ENCODE measurements around the gene MVB12A. TPM values are rescaled to one million over a fixed set of nuclear protein-coding genes. Genes with fewer than 3 reads are reported as not detected.
A peak's percentile ranks its signal among the peaks of the same experiment; 100 is the strongest.

Gene MVB12A
- total RNA-seq, 1 donor from 2014 or later = 33.2 TPM

GRCh38 chr19:17391371-17392151, 28.3 kb upstream of the MVB12A start:
- H3K9me3 ChIP-seq (ENCODE audit: low read depth) = peaks cover 4% of the 10 kb centered on the region
- H3K36me3 ChIP-seq = no peaks in the 10 kb centered on the region
- Mint-ChIP-seq H3K4me3 (peak overlapping the region; percentile 81), H3K27ac (no peak overlapping the region), H3K9me3 (peaks cover 8% of the 10 kb centered on the region), H3K36me3 (no peaks in the 10 kb centered on the region), H3K27me3 (ENCODE audit: insufficient read depth, low read depth) (peaks cover 17% of the 10 kb centered on the region), H3K4me1 (peaks cover 18% of the 10 kb centered on the region)
- peak; percentile 31 for DNase-seq (ENCODE audit: low spot score)
- H3K79me2 ChIP-seq (ENCODE audit: low read depth) = no peaks in the 10 kb centered on the region
- H3K4me1 ChIP-seq = no peaks in the 10 kb centered on the region
- peak overlapping the region; percentile 97 for H3K4me2 ChIP-seq
- H3K27ac ChIP-seq = no peak overlapping the region
- TF ChIP-seq CTCF (IDR thresholded peaks at IDR 0.05) (no peak), EZH2 (IDR thresholded peaks at IDR 0.05) (no peak), EZH2phosphoT487 (IDR thresholded peaks at IDR 0.05) (no peak)
- peaks cover 26% of the 10 kb centered on the region for H3F3A ChIP-seq (ENCODE audit: low read depth)
- no peaks in the 10 kb centered on the region for H4K20me1 ChIP-seq (ENCODE audit: low read depth)
- peak overlapping the region; percentile 63 for H3K4me3 ChIP-seq
- H3K9ac ChIP-seq = no peak overlapping the region
- H3K27me3 ChIP-seq = peaks cover 14% of the 10 kb centered on the region
- peak overlapping the region; percentile 89 for H2AFZ ChIP-seq (replicated peaks)

GRCh38 chr19:17393002-17393401, 26.8 kb upstream of the MVB12A start:
- H3K36me3 ChIP-seq = no peaks in the 10 kb centered on the region
- TF ChIP-seq CTCF (IDR thresholded peaks at IDR 0.05) (no peak), EZH2phosphoT487 (IDR thresholded peaks at IDR 0.05) (no peak), EZH2 (IDR thresholded peaks at IDR 0.05) (no peak)
- Mint-ChIP-seq H3K9me3 (peaks cover 8% of the 10 kb centered on the region), H3K36me3 (no peaks in the 10 kb centered on the region), H3K4me1 (peaks cover 18% of the 10 kb centered on the region), H3K27ac (no peak overlapping the region), H3K27me3 (ENCODE audit: insufficient read depth, low read depth) (peaks cover 17% of the 10 kb centered on the region), H3K4me3 (peak overlapping the region; percentile 11)
- no peaks in the 10 kb centered on the region for H3K79me2 ChIP-seq (ENCODE audit: low read depth)
- no peak overlapping the region for H3K4me2 ChIP-seq
- no peak overlapping the region for H2AFZ ChIP-seq (replicated peaks)
- H3K9me3 ChIP-seq (ENCODE audit: low read depth) = peaks cover 4% of the 10 kb centered on the region
- no peak for DNase-seq (ENCODE audit: low spot score)
- peaks cover 22% of the 10 kb centered on the region for H3F3A ChIP-seq (ENCODE audit: low read depth)
- no peaks in the 10 kb centered on the region for H3K4me1 ChIP-seq
- no peaks in the 10 kb centered on the region for H4K20me1 ChIP-seq (ENCODE audit: low read depth)
- no peak overlapping the region for H3K9ac ChIP-seq
- H3K4me3 ChIP-seq = no peak overlapping the region
- peaks cover 14% of the 10 kb centered on the region for H3K27me3 ChIP-seq
- H3K27ac ChIP-seq = no peak overlapping the region

- no peak for DNase-seq (ENCODE audit: low spot score)
- Histone ChIP-seq H3K4me2 (no peak within 1 kb of the TSS), H3K79me2 (ENCODE audit: low read depth) (no peaks in the 10 kb centered on the region), H3K4me3 (no peak within 1 kb of the TSS), H3K36me3 (no peaks in the 10 kb centered on the region), H3K4me1 (no peaks in the 10 kb centered on the region), H3F3A (ENCODE audit: low read depth) (peaks cover 22% of the 10 kb centered on the region), H3K9ac (no peak within 1 kb of the TSS), H3K27ac (no peak within 1 kb of the TSS), H3K9me3 (ENCODE audit: low read depth) (peaks cover 4% of the 10 kb centered on the region), H2AFZ (replicated peaks) (no peak within 1 kb of the TSS), H4K20me1 (ENCODE audit: low read depth) (no peaks in the 10 kb centered on the region), H3K27me3 (peaks cover 14% of the 10 kb centered on the region)
- Mint-ChIP-seq H3K27me3 (ENCODE audit: insufficient read depth, low read depth) (peaks cover 16% of the 10 kb centered on the region), H3K4me1 (peaks cover 18% of the 10 kb centered on the region), H3K4me3 (peak within 1 kb of the TSS; percentile 11), H3K27ac (no peak within 1 kb of the TSS), H3K36me3 (no peaks in the 10 kb centered on the region), H3K9me3 (peaks cover 7% of the 10 kb centered on the region)
- TF ChIP-seq EZH2phosphoT487 (IDR thresholded peaks at IDR 0.05) (no peak), CTCF (IDR thresholded peaks at IDR 0.05) (no peak), EZH2 (IDR thresholded peaks at IDR 0.05) (no peak)
Observed at GRCh38 chr19:17393914-17394313, 25.9 kb upstream of the MVB12A start, which contains the start of gene CCDC194. Gene CCDC194, minus strand, starts transcription at chr19:17394196. Its CDS starts 38 bp downstream, at chr19:17394158.
